ENCODE measurements around the gene RETREG1. TPM values are rescaled to one million over a fixed set of nuclear protein-coding genes. Genes with fewer than 3 reads are reported as not detected.

Gene RETREG1
- total RNA-seq, 4 donors from 2014 or later: 11.6 to 70.1 (median 19.4) TPM

- peaks cover 0 to 45% (median 16%) of the 10 kb centered on the region in 4 donors for H3K4me1 ChIP-seq
Measured at GRCh38 chr5:16464231-16464630, 152.6 kb downstream of the RETREG1 start.

GRCh38 chr5:16461782-16462181 lies 155.0 kb downstream of the RETREG1 start:
- Histone ChIP-seq H3K4me1 (peaks cover 0 to 38% (median 14%) of the 10 kb centered on the region in 4 donors), H3K27ac (no peak overlapping the region), H3K4me3 (no peak overlapping the region), H3K36me3 (peaks cover 0 to 44% (median 0%) of the 10 kb centered on the region in 3 donors), H3K27me3 (no peaks in the 10 kb centered on the region), H3K9me3 (no peaks in the 10 kb centered on the region)
- TF ChIP-seq CTCF (IDR thresholded peaks at IDR 0.05): no peak
- no peak for TF ChIP-seq POLR2A (IDR thresholded peaks at IDR 0.05)
- no peak for DNase-seq

More at GRCh38 chr5:16464231-16464630, 152.6 kb downstream of the RETREG1 start:
- Histone ChIP-seq H3K27ac (no peak overlapping the region), H3K36me3 (peaks cover 0 to 37% (median 0%) of the 10 kb centered on the region in 3 donors), H3K27me3 (no peaks in the 10 kb centered on the region), H3K4me3 (peak overlapping the region; percentile 59 to 93 (median 72)), H3K9me3 (no peaks in the 10 kb centered on the region)
- no peak for DNase-seq
- no peak for TF ChIP-seq CTCF (IDR thresholded peaks at IDR 0.05)

- no peak for DNase-seq
- H3K36me3 ChIP-seq: peaks cover 0 to 48% (median 0%) of the 10 kb centered on the region in 3 donors
- no peaks in the 10 kb centered on the region for H3K27me3 ChIP-seq
- TF ChIP-seq POLR2A (IDR thresholded peaks at IDR 0.05): no peak
- no peak for TF ChIP-seq CTCF (IDR thresholded peaks at IDR 0.05)
- H3K9me3 ChIP-seq: no peaks in the 10 kb centered on the region
- H3K4me3 ChIP-seq: no peak overlapping the region
- peaks cover 0 to 33% (median 12%) of the 10 kb centered on the region in 4 donors for H3K4me1 ChIP-seq
- H3K27ac ChIP-seq: no peak overlapping the region
Measured at GRCh38 chr5:16461026-16461425, 155.8 kb downstream of the RETREG1 start.

GRCh38 chr5:16459451-16459850 lies 157.3 kb downstream of the RETREG1 start:
- no peaks in the 10 kb centered on the region for H3K9me3 ChIP-seq
- peaks cover 0 to 33% (median 14%) of the 10 kb centered on the region in 4 donors for H3K4me1 ChIP-seq
- H3K4me3 ChIP-seq: no peak overlapping the region
- H3K36me3 ChIP-seq: peaks cover 0 to 64% (median 0%) of the 10 kb centered on the region in 3 donors
- DNase-seq: no peak
- H3K27me3 ChIP-seq: no peaks in the 10 kb centered on the region
- H3K27ac ChIP-seq: no peak overlapping the region
- no peak for TF ChIP-seq CTCF (IDR thresholded peaks at IDR 0.05)

GRCh38 chr5:16457853-16458252 lies 158.9 kb downstream of the RETREG1 start:
- Histone ChIP-seq H3K36me3 (peaks cover 0 to 61% (median 0%) of the 10 kb centered on the region in 3 donors), H3K27ac (no peak overlapping the region), H3K4me1 (peaks cover 0 to 22% (median 6%) of the 10 kb centered on the region in 4 donors), H3K27me3 (no peaks in the 10 kb centered on the region), H3K9me3 (no peaks in the 10 kb centered on the region), H3K4me3 (no peak overlapping the region)
- no peak for DNase-seq
- no peak for TF ChIP-seq POLR2A (IDR thresholded peaks at IDR 0.05)

- H3K36me3 ChIP-seq: peaks cover 0 to 61% (median 0%) of the 10 kb centered on the region in 3 donors
- TF ChIP-seq CTCF (IDR thresholded peaks at IDR 0.05) (peak in 3 of 6 experiments; percentile 6 to 24 (median 17)), POLR2A (IDR thresholded peaks at IDR 0.05) (no peak)
Measured at GRCh38 chr5:16457451-16457850, 159.3 kb downstream of the RETREG1 start.

More at GRCh38 chr5:16457451-16457850, 159.3 kb downstream of the RETREG1 start:
- DNase-seq: no peak
- no peaks in the 10 kb centered on the region for H3K9me3 ChIP-seq
- peaks cover 0 to 19% (median 5%) of the 10 kb centered on the region in 4 donors for H3K4me1 ChIP-seq
- no peaks in the 10 kb centered on the region for H3K27me3 ChIP-seq
- H3K27ac ChIP-seq: no peak overlapping the region
- no peak overlapping the region for H3K4me3 ChIP-seq

All from Peyer's patch (tissue), 4 donors.